Smooth muscle cell of the brain vasculature (primary cell): ENCODE measurements around the gene AKAP8L.
A peak's percentile ranks its signal among the peaks of the same experiment; 100 is the strongest.
"Not testable (repeated sequence)": the region's sequence is repeated elsewhere in the genome, so short reads cannot be mapped to it uniquely, and the experiment has no call there.

Experiments
- DNase-seq: peaks from one replicate; pipeline ENCODE4 v3.0.0-alpha.2; 2012; ENCODE audit warnings: low read depth, low spot score

AKAP8L gene

DNA sequence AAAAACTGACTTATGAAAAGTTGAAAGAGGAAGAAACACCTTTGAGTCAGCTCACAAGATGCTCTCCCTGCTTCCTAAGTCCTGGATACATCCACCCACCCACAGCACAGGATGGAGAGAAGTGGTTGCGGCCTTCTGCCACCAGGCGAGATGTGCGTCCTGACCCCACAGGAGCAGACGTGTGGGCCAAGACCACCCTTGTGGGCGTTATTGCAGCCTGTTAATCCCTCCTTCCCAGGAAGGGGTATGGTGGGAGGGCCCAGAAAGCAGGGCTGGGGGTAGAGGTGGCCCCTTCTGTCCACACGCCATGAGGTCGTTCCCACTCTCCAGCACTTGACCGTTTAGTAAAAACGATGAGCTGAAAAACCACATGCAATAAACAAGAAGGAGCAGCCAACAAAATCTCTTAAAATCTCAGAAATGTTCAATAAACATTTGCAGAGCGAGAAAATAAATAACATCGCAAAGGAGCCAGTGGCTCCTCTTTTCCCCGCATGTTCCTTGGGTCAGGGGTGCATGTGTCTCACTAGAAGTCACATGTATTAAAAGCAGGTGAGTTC is 2.4 kb upstream of the AKAP8L start:
- DNase-seq, result no peak

GRCh38 chr19:15419413-15420025 is 731 bp upstream of the AKAP8L start:
- DNase-seq, result no peak

- peak; percentile 10 for DNase-seq
Observed at GRCh38 chr19:15418231-15418578, 583 bp downstream of the AKAP8L start.

- DNase-seq, result no peak
Observed at GRCh38 chr19:15417699-15418098, 1.1 kb downstream of the AKAP8L start.

DNA sequence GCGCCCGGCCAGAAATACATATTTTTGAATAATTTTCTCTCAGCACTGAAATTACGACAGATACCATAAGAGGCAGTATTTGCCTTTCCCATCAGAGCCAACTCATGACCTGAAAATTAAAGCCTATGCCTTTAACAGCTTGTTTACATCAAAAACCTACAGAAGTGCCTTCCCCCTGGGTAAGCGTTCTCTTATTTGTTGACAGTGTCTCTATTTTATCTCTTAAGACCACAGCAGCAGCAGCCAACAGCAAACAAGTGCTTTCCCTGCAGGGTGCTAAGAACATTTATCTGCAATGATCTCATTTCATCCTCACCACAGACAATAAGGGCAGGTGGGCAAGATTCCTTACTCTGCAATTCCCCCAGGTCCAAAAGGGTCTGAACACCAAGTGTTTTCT is 6.0 kb downstream of the AKAP8L start:
- no peak for DNase-seq

GRCh38 chr19:15411351-15411750 is 7.4 kb downstream of the AKAP8L start:
- not testable (repeated sequence) for DNase-seq

DNA sequence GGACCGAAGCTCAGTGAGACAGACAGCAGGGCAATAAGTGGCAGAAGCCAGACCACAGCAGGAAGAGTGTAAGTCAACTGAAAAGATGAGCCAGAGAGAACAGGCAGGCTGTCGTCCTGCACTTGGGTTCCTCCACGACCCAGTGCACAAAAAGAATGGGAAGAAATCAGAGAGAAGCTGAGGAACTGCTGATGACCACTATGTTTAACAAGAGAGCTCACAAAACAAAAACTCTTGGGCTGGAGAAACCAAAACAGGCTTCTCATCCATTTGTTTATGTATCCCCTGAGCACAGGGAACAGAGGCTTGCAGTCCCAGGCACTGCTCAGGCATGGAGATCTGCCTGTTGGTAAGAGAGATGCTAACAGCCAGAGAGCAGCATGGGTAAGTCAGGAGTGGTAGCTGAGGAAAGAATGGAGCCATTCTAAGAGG is 14.0 kb downstream of the AKAP8L start:
- no peak for DNase-seq

DNA sequence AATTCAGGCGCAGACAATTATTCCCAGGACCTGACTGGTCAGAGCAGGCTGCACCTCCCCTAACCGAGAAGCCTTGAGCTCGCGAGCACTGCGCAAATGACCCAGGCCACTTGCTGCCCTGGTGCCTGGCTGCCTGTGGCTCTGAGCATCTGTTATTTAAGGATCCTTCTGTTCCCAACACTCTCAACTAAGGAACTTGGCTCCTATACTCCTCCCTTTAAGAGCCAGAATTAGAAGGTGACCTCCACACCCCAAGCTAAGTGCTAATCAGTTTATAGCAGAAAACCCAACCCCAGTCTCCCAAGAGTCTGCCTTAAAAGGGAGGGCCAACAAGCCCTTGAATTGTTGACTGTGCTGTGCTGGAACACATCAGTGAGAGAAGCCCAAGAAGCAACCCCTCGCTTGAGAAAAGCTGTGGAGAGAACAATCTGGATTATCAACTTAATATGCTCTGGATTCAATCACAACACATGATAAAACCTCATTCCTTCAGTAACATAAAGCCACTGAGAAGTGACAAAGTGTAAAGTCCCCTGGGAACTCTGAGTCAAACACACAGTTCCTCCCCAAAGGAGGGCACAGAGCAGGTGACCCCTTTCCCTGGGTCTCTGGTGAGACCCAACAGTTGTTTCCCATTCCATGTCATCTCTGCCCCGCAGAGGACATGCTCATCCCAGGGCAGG is 14.6 kb downstream of the AKAP8L start:
- no peak for DNase-seq

DNA sequence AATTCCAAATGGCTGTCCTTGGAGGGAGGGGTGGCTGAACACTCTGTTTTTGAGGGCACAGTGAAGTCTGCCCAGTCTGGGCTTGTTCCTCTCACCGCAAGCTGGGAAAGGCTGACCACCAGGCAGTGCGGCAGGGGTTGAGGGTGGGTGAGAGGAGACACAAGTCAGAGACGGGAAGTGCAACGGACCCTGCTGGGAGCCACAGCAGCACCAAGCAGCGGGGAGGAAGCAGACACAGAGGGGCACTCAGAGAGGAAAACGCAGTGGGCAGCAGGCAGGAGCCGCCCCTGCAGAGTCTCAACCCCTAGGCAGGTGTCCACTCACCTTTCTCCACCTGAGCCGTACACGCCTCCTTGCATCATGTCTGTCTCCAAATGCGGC is 15.6 kb downstream of the AKAP8L start:
- no peak for DNase-seq

DNA sequence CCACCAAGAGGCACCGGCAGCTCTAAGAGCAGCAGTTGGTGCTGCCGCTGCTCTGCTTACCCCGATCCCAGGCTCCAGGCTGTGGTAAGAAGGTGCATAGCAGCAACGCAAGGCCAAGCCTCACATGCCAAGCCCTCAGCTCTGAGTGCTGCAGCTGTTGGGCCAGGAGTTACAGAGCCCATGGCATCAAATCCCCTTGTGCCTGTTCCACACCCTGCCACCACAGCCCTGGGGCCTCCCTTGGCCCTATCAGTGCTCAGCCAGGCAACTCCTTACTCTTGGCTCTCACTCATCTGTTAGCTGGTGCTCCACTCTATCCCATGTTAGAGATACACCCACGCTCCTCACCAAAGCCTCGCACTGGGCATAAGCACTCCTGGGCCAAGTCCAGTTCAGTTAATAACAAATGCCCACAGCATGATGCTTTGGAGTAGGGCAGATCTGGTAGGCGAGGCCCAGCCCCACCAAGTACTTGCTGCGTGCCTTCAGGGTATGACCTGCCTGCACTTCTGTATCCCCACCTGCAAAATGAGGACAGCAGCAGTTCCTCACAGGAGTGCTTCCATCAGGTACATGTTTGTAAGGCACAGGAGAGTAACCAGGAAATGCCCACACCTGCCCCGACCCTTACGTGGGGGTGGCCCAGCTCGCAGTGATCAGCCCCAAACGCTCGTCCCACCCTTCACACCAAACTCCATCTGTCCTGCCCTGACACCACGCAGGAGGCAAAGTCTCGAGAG is 16.2 kb downstream of the AKAP8L start:
- DNase-seq, result no peak

- no peak for DNase-seq
Observed at GRCh38 chr19:15401397-15401710, 17.4 kb downstream of the AKAP8L start.

DNA sequence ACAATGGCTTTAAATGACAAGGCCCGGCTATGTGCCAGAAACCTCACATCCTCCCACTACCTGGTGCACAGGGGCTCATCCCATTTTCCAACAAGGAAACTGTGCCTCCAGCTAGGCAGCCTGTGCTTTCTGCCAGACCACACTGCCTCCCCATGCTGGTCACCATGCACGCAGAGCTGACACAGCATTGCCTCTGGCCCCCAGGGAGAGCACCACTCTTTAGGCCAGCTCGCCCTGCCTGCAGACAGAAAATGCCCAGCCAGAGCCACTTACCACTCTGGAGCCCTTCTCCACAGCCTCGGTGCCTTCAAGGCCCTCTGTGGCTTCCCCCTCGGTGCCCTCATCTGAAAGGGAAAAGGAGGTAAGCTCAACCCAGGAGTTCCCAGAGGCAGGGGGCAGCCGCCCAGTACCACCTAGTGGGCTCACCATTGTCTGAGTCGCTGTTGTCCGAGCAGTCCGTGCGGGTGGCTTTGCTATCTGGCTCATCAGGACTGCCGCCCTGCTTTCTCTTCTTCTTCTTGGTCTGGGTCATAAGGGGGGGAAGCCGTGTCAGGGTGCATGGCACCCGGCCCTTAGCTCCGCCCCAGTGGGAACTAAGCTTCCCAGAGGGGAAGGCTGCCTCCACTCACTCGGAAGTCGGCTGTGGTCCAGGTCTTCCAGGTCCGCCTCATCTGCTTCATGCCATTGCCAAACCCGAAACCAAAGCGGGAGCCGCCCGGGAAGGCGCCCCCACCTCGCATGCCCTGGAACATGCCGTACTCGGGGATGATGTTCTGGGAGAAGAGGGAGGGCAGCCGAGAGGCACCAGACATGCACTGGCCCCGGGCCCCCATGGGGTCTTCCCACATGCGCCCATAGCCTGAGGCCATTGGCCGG is 18.0 kb downstream of the AKAP8L start:
- no peak for DNase-seq

DNA sequence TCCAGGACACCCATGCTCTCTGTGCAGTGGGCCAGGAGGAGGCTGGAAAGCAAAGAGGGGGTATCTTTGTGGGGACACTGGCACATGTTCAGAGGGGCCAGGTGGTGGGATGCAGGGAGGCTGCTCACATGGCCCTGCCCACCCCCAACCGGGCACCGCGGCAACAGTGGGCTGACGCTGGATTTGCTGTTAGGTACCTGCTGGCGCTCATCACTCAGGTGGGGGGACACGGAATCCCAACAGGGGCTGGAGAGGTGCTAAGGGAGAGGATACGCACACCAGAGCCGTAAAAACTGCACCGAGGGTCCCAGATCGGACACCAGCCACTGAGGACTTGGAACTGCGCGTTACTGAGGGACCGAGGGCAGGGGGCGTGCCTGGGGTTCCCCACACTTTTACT is 19.2 kb downstream of the AKAP8L start:
- DNase-seq, result no peak

DNA sequence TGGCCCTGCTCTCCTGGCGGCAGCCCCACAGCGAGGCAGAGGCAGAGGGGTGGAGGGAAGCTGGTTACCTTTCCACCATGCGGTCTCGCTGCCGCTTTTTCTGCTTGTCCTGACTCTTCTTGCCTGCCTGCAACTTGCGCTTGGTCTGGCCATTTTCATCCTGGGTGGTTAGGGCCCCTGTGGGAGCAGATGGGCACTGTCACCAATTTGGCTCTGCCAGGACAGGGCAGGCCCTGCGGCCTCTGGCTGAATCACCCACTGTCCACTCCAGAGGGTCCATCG is 19.6 kb downstream of the AKAP8L start:
- DNase-seq, result no peak

DNA sequence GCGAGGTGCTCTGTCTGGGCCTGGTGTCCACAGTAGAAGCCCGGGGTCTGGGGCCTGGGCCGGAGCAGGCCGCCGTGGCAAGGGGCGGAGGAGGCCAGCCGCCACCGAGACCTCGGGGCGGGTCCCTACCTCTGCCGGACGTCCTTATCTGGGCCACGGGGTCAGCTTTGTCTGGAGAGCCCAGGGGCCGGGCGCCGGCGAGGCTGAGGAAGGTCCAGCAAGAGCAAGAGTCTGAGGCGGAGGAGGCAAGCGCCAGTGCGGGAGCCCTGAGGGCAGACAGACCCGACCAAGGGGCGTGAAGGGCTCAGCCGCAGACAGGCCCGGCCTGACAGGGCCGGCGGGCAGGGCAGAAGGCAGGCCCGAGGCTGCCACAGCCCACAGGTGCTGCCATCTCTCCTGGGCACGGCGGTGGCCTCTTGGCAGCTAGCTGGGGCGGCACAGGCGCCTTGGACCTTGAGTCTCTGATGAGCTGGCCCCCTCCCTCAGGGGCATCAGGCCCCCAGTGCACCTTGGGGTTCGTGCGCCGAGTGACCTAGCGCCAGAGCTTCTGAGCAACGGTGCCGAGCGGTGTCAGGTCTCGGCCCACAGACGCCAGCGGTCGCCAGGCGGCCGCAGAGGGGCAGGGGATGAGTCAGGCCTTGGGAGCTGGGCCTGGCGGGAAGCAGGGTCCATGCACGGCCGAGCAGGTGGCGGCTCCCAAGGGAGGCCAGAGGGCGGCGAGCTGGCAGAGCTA is 20.1 kb downstream of the AKAP8L start:
- no peak for DNase-seq

DNA sequence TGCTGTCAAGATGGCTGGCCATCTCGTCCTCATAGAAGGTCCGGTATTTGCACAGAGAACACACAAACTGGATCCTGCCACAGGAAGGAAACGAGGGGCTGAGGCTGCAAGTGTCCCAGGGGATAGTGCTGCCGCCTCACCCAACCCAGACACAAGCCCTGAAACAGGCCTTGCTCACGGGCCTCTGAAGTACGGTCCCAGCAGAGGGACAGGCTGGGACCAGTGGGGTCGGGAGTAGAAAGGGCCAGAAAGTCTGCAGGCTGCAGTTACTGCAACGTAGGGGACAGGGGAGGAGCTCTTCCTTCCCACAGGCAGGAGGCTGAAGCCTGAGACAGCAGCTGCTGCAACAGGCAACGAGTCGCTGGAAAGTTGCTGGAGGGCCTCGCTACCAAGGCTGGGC is 21.0 kb downstream of the AKAP8L start:
- DNase-seq, result no peak

DNA sequence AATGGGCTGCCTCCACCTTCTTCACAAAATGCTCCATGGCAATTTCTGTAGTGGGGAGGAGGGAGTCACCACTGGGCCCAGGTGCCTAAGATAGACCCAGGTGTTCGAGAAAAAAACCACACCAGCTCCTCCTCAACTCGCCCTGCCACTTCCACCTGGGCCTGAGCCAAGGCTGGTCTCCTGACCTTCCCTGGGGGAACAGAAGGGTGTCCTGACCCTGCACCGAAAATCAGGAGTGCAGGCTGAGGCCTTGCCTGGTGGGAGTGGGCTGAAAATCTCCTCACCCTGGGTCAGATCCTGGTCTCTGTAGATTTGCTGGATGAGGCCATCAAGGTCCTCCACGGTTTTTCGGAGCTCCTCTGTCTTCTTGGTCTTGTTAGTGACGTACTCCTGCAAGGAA is 21.6 kb downstream of the AKAP8L start:
- no peak for DNase-seq

GRCh38 chr19:15396436-15396835 is 22.4 kb downstream of the AKAP8L start:
- DNase-seq, result no peak

- not testable (repeated sequence) for DNase-seq
Observed at GRCh38 chr19:15395251-15395650, 23.5 kb downstream of the AKAP8L start.

GRCh38 chr19:15394426-15394825 is 24.4 kb downstream of the AKAP8L start:
- no peak for DNase-seq

- DNase-seq, result no peak
Observed at GRCh38 chr19:15393963-15394362, 24.8 kb downstream of the AKAP8L start.

DNA sequence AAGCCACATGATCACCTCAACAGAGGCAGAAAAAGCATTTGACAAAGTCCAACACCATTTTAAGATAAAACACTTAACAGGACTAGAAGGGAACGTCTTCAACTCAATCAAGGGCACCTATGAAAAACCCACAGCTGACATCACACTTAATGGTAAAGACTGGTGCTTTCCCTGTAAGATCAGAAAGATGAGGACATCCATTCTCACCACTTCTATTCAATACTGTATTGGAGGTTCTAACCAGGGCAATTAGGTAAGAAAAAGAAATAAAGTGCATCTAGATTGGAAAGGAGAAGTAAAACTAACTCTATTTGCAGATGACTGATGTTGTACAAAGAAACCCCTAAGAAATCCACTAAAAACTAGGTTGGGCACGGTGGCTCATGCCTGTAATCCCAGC is 28.0 kb downstream of the AKAP8L start:
- DNase-seq, result no peak
